GM23338 (cell line): ENCODE data around the gene KIAA0753.

Source experiments
- CREB1 ChIP-seq: fragments of 250-450 bp; sonication (Bioruptor Pico); IDR thresholded peaks from 2 replicates; pipeline ENCODE4 v1.5.0; 2020; ENCODE audit warnings: low read depth, mild to moderate bottlenecking, moderate library complexity
- EZH2 ChIP-seq: fragments of 200-600 bp; sonication (generic); IDR thresholded peaks from one replicate; pipeline ENCODE4 v1.8.0; 2017; ENCODE audit warnings: antibody characterized with exemption, mild to moderate bottlenecking, low read depth; ENCODE audit not compliant: unreplicated experiment
- EZH2phosphoT487 ChIP-seq: fragments of 200-600 bp; sonication (generic); IDR thresholded peaks from one replicate; pipeline ENCODE4 v1.8.1; 2018; ENCODE audit warnings: antibody characterized with exemption; ENCODE audit not compliant: unreplicated experiment
- JUNB ChIP-seq: IDR thresholded peaks from one replicate; pipeline ENCODE4 v1.6.1; 2016; ENCODE audit warnings: antibody characterized with exemption; ENCODE audit not compliant: unreplicated experiment
- NANOG ChIP-seq: IDR thresholded peaks from 2 replicates; pipeline ENCODE4 v1.6.1; 2016; ENCODE audit warnings: antibody characterized with exemption, borderline replicate concordance
- POLR2AphosphoS5 ChIP-seq: IDR thresholded peaks from 2 replicates; pipeline ENCODE4 v1.6.1; 2016; ENCODE audit warnings: antibody characterized with exemption, low read depth
- ZNF114 ChIP-seq: fragments of 250-450 bp; sonication (Bioruptor Pico); IDR thresholded peaks from 2 replicates; pipeline ENCODE4 v1.5.0; 2020; ENCODE audit warnings: mild to moderate bottlenecking, moderate library complexity
- TF ChIP-seq, protein P1 (sequence below), 2 experiments: fragments of 200-600 bp in 1 of 2; sonication (generic) in 1 of 2; conservative IDR thresholded peaks; 2 replicates each; pipeline versions ENCODE4 v1.5.1 to v1.6.1; 2016 to 2017; ENCODE audit warnings: antibody characterized with exemption in 2 of 2, low read depth in 2 of 2, mild to moderate bottlenecking in 2 of 2, moderate library complexity in 1 of 2
- TF ChIP-seq, protein P2 (sequence below): IDR thresholded peaks from one replicate; pipeline ENCODE4 v1.6.1; 2018; ENCODE audit warnings: antibody characterized with exemption; ENCODE audit not compliant: unreplicated experiment

DNA sequence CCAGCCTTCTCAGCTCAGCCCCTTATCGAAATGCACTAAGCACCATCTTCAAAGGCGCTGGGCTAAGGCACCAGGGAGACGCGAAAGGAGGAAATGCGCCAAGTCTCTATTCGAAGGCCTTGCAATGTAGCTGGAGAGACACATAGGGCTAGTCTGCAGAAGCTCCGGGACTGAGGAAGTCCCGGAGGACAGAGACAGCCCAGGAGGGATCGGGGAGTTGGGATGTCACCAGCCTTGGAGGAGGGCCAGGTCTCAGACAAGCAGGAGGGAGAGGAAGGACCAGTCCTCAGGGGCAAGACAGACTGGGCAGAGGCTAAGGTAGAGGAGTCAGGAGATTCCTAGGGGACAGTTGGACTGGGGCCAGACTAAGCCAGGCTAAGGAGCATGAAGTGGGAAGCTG, 19.6 kb upstream of the KIAA0753 start:
- TF ChIP-seq, protein P1, sequence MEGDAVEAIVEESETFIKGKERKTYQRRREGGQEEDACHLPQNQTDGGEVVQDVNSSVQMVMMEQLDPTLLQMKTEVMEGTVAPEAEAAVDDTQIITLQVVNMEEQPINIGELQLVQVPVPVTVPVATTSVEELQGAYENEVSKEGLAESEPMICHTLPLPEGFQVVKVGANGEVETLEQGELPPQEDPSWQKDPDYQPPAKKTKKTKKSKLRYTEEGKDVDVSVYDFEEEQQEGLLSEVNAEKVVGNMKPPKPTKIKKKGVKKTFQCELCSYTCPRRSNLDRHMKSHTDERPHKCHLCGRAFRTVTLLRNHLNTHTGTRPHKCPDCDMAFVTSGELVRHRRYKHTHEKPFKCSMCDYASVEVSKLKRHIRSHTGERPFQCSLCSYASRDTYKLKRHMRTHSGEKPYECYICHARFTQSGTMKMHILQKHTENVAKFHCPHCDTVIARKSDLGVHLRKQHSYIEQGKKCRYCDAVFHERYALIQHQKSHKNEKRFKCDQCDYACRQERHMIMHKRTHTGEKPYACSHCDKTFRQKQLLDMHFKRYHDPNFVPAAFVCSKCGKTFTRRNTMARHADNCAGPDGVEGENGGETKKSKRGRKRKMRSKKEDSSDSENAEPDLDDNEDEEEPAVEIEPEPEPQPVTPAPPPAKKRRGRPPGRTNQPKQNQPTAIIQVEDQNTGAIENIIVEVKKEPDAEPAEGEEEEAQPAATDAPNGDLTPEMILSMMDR (conservative IDR thresholded peaks at IDR 0.05; ENCODE audit: low read depth in 2 of 2), result no peak
- TF ChIP-seq EZH2, result no peak
- TF ChIP-seq, protein P2, sequence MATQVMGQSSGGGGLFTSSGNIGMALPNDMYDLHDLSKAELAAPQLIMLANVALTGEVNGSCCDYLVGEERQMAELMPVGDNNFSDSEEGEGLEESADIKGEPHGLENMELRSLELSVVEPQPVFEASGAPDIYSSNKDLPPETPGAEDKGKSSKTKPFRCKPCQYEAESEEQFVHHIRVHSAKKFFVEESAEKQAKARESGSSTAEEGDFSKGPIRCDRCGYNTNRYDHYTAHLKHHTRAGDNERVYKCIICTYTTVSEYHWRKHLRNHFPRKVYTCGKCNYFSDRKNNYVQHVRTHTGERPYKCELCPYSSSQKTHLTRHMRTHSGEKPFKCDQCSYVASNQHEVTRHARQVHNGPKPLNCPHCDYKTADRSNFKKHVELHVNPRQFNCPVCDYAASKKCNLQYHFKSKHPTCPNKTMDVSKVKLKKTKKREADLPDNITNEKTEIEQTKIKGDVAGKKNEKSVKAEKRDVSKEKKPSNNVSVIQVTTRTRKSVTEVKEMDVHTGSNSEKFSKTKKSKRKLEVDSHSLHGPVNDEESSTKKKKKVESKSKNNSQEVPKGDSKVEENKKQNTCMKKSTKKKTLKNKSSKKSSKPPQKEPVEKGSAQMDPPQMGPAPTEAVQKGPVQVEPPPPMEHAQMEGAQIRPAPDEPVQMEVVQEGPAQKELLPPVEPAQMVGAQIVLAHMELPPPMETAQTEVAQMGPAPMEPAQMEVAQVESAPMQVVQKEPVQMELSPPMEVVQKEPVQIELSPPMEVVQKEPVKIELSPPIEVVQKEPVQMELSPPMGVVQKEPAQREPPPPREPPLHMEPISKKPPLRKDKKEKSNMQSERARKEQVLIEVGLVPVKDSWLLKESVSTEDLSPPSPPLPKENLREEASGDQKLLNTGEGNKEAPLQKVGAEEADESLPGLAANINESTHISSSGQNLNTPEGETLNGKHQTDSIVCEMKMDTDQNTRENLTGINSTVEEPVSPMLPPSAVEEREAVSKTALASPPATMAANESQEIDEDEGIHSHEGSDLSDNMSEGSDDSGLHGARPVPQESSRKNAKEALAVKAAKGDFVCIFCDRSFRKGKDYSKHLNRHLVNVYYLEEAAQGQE, result no peak
- no peak for TF ChIP-seq ZNF114 (CRISPR knock-in tag)
- TF ChIP-seq EZH2phosphoT487, result no peak
- TF ChIP-seq CREB1 (CRISPR knock-in tag), result no peak
- TF ChIP-seq NANOG, result no peak
- no peak for TF ChIP-seq POLR2AphosphoS5
- no peak for TF ChIP-seq JUNB
